ENCODE data around the gene PLCB4.
"Not testable (repeated sequence)": the region's sequence is repeated elsewhere in the genome, so short reads cannot be mapped to it uniquely, and the experiment has no call there.

PLCB4 gene

GRCh38 chr20:9385345-9386310 lies 316.7 kb downstream of the PLCB4 start:
- not testable (repeated sequence) for DNase-seq

- DNase-seq, result no peak
These were observed 319.4 kb downstream of the PLCB4 start for GRCh38 chr20:9388160-9388812.

DNA sequence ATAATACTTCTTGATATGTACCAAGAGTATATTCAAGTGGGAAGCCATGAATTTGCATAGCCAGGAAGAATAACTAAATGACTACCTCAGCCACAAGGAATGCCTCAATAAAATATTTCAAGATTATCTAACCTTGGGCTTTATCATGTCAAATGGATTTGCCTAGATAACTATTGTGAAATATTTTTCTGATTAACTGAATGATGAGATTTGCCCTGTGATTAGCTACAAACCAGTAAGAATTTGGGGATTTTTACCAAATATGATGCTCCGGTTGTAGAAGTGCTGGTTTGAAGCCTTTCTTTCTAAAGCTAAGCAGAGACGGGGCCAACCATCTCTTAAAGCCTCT lies 319.9 kb downstream of the PLCB4 start:
- no peak for DNase-seq

GRCh38 chr20:9389346-9389745 lies 320.5 kb downstream of the PLCB4 start:
- no peak for DNase-seq

DNA sequence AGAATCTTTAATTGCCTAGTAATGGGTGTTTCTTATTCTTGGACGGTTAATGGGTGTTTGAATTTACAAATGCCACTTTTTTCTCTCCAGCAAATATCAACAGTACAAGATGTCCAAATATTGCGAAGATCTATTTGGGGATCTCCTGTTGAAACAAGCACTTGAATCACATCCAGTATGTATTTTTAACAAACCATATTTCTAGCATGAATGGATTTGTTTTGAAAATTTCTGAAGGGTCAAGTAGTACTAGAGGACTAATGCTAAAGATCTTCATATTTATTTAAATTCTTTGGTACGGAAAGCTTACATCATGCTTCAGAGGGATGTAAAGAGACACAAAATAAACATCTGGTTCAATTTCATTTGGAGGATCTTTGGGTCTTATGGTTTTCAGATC lies 321.6 kb downstream of the PLCB4 start:
- DNase-seq, result no peak

GRCh38 chr20:9392892-9393857 lies 324.3 kb downstream of the PLCB4 start:
- DNase-seq, result peak; percentile 11

DNA sequence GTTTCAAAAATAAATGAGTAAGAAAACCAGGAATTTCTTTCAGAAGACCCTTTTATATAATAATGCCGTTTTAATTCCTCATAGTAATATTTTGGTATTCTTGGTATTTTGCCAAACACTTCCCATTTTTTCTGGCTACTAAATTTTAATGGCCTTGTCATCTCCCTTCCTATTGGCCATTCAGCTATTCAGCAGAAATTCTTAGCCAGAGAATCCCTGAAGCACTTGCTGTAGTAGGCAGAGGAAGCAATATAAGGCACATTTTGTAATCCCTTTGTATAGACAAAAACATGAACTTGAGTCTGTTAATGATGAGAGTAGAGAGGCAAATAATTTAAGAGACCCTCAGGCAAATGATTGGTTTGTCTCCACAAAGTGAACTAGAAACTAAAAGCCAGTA lies 327.1 kb downstream of the PLCB4 start:
- no peak for DNase-seq

DNA sequence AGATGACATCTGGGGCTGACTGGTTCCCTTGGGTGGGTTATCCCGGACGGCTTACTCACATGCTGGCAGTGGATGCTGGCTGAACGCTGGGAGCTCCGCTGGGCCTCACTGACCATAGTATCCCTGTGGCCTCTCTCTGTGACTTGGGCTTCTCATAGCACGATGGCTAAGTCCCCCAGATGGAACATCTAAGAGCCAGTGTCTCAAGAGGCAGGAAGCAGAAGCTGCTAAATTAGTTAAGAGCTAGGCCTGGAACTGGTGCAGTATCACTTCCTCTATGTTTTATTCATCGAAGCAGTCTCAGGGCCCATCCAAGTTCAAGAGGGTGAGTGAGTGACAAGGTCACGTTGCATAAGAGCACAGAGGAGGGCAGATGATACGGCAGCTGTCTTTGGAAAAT lies 329.0 kb downstream of the PLCB4 start:
- DNase-seq, result peak; percentile 4

- no peak for DNase-seq
These were observed 330.0 kb downstream of the PLCB4 start for GRCh38 chr20:9398882-9399281.

DNA sequence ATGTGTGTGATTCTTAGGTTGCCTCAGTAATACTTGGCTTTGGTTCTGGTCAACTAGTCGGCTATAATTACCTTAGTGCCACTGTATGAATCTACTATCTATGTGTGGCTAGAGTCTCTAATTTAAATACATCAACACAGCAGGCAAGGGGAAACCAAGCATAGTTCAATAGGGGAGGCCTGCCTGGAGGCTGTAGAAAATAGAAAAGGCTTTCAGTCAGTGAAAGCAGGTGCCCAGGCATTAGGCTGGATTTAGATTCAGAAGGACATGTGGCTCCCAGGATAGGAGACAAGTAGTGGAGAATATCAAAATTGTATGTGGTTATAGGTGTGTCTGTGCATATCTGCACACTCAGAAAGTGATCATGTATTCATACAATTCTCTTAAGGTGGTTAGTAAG lies 330.4 kb downstream of the PLCB4 start:
- no peak for DNase-seq

GRCh38 chr20:9400171-9401025 lies 331.5 kb downstream of the PLCB4 start:
- DNase-seq, result no peak

DNA sequence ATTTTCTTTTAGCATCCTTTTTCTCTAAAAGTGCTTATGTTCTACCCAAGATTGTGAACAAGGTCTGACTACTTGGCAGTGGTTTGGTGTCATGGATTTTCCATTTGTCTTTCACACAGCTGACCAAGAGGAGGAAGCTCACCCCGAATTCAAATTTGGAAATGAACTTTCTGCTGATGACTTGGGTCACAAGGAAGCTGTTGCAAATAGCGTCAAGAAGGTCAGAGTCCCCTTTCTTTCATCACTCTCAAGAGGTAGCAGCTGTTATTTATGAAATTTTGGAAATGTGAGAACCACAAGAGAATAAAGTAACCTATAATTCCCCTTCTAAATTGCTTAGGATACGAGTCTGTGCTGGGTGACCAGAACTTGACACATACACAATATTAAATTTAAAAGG lies 332.5 kb downstream of the PLCB4 start:
- no peak for DNase-seq

DNA sequence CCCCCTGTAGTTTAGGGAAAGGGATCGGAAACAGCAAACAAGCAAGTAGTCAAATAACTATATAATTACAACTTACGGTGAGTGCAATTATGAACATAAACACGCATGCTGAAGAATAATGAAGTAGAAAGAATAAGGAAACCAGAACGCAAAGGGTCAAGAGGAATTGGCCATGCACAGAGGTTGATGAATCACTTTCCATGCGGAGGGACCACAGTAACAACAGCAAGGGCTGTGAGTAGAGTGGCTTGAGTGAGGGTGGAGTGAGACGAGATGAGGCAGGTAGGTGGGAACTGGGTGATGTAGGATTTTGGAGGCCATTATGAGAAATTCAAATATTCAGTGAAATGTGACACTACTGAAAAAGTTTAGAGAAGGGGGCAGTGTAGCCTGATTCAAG lies 333.3 kb downstream of the PLCB4 start:
- DNase-seq, result no peak

GRCh38 chr20:9402546-9402945 lies 333.7 kb downstream of the PLCB4 start:
- no peak for DNase-seq

GRCh38 chr20:9403448-9403847 lies 334.6 kb downstream of the PLCB4 start:
- no peak for DNase-seq

- peak; percentile 50 for DNase-seq
These were observed 339.0 kb downstream of the PLCB4 start for GRCh38 chr20:9407805-9408421.

- DNase-seq, result no peak
These were observed 339.8 kb downstream of the PLCB4 start for GRCh38 chr20:9408422-9409300.

DNA sequence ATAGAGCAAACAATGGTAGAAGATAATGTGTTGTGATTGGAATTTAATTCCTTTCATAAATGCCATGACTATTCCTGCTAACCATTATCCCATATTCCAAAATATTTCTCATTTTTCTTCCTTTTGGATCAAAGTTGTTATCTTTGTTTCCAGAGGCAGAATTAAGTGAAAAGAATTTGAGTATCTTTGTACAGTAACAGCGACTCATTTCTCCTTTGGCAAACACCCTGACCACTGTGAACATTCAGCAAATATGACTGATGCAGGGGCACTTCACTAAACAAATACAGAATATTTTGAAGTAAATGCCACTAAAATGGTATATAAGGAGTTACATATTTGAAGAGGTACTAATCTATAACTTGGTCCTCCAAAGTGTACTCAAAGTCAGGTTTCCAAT lies 340.5 kb downstream of the PLCB4 start:
- DNase-seq, result no peak

DNA sequence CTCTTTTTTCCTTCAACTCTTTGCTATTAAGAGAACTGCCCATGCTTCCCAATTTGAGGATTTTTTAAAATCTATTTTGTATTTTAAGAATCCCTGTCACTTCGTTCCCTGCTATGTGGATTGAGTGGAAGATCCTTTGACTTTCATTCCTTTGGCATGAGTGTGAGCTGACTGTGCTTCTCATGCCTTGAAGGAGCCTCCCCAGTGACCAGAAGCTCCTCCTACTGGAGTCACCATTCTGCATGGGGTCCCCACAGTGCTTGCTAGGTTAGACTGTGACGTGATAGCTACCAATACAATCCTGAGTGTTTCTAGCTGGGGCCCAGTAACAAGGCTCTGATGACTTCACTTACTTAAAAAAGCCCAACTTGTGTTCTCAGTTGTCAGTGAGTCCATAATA lies 341.1 kb downstream of the PLCB4 start:
- DNase-seq, result no peak

- DNase-seq, result no peak
These were observed 342.9 kb downstream of the PLCB4 start for GRCh38 chr20:9411833-9412232.

DNA sequence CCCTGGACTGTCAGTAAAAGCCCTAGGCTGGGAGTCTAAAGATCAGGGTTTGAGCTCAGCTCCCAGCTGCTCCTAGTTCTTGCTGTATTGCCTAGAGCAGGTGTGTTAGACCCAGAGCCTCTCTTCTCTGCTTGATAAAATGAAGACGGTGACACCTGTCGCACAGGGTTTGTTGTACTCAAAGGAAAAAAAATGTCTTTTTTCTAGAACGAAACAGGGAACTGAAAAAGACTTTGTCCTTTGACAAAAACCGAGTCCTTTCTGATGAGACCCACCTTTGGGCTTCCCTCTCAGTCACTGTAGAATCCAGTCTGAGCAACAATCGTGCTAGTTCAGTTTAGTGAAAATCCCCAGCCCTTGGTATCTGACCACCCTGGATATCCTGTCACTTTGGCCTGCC lies 343.4 kb downstream of the PLCB4 start:
- no peak for DNase-seq

All from CD4-positive, alpha-beta T cell treated with Interleukin-17A for 1 hour (primary cell).